ENCODE results near the gene JPH2. TPM values are rescaled to one million over a fixed set of nuclear protein-coding genes. Genes with fewer than 3 reads are reported as not detected.

JPH2 gene
- total RNA-seq, 2 donors from 2014 or later = 121 to 130 TPM

Other genes with a start within 250 kb of the JPH2 start
- gene OSER1, start 23.6 kb upstream of the JPH2 start, total RNA-seq = 10 to 100 TPM; 24.3 to 27.3 TPM
- not detected for gene GDAP1L1, start 60.1 kb upstream of the JPH2 start, total RNA-seq
- gene FITM2, start 124.0 kb upstream of the JPH2 start, total RNA-seq = 10 to 100 TPM in 1 of 2 donors, 1 to 10 TPM in 1; 8.0 to 10.6 TPM
- not detected for gene R3HDML, start 149.9 kb upstream of the JPH2 start, total RNA-seq
- gene HNF4A, start 168.5 kb upstream of the JPH2 start, total RNA-seq = not detected

All from posterior vena cava (tissue), 2 donors.